Ishikawa (cell line): ENCODE measurements around the gene TET1.

Experiments used
- CEBPB ChIP-seq: IDR thresholded peaks from 2 replicates; pipeline ENCODE4 v1.6.1; 2012
- CREB1 ChIP-seq: IDR thresholded peaks from 2 replicates; pipeline ENCODE4 v1.6.1; 2012; ENCODE audit warnings: low read depth
- EGR1 ChIP-seq: IDR thresholded peaks from 2 replicates; pipeline ENCODE4 v1.6.1; 2012
- EP300 ChIP-seq: IDR thresholded peaks from 2 replicates; pipeline ENCODE4 v1.6.1; 2012; ENCODE audit warnings: borderline replicate concordance
- FOXM1 ChIP-seq: IDR thresholded peaks from 2 replicates; pipeline ENCODE4 v1.6.1; 2012; ENCODE audit warnings: low read depth, borderline replicate concordance
- NFIC ChIP-seq: IDR thresholded peaks from 2 replicates; pipeline ENCODE4 v1.6.1; 2012
- RAD21 ChIP-seq: IDR thresholded peaks from 2 replicates; pipeline ENCODE4 v1.6.1; 2012; ENCODE audit warnings: low read depth
- TAF1 ChIP-seq: IDR thresholded peaks from 2 replicates; pipeline ENCODE4 v1.6.1; 2012; ENCODE audit warnings: low read depth, mild to moderate bottlenecking
- TCF12 ChIP-seq: IDR thresholded peaks from 2 replicates; pipeline ENCODE4 v1.6.1; 2012; ENCODE audit warnings: low read depth
- TEAD4 ChIP-seq: IDR thresholded peaks from 2 replicates; pipeline ENCODE4 v1.6.1; 2012
- YY1 ChIP-seq: IDR thresholded peaks from 2 replicates; pipeline ENCODE4 v1.6.1; 2012; ENCODE audit warnings: low read depth
- ZBTB7A ChIP-seq: IDR thresholded peaks from 2 replicates; pipeline ENCODE4 v1.6.1; 2012; ENCODE audit warnings: low read depth
- TF ChIP-seq, protein P1 (sequence below): IDR thresholded peaks from 2 replicates; pipeline ENCODE4 v1.6.1; 2012
- TF ChIP-seq, protein P2 (sequence below): IDR thresholded peaks from 2 replicates; pipeline ENCODE4 v1.6.1; 2012; ENCODE audit warnings: low read depth, mild to moderate bottlenecking
- TF ChIP-seq, protein P3 (sequence below): IDR thresholded peaks from 2 replicates; pipeline ENCODE4 v1.6.1; 2012

TET1 gene

DNA sequence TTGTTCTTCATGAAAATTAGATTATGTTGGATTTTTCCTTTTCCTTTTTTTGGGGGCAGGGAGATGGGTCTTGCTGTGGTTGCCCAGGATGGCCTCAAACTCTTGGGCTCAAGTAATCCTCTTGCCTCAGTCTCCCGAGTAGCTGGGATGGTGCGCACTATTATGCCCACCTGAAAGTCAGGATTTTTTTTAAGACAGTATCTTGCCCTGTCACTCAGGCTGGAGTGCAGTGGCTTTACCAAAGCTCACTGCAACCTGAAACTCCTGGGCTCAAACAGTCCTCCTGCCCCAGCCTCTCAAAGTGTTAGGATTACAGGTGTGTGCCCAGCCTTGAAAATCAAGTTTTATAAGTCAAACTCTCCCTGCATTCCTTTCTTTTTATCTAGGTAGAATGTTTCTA is 1.7 kb upstream of the TET1 start:
- no peak for TF ChIP-seq CEBPB
- TF ChIP-seq FOXM1 = no peak

DNA sequence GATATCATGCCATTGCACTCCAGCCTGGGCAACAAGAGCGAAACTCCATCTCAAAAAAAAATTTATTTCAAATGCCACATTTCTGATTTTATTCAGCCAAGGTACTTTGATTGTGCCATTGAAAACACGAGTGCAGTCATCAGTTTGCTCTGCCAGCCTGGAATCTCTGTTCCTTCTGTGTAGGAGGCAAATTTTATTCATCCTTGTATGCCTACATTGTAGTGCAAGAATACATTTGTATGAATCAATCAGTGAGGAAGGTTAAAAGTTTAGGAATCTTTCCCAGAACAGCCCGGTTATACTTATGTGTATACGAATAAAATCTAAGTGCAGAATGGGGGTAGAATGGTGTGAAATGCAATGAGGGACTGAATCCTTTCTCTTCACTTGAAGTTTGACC is 886 bp upstream of the TET1 start:
- TF ChIP-seq, protein P1, sequence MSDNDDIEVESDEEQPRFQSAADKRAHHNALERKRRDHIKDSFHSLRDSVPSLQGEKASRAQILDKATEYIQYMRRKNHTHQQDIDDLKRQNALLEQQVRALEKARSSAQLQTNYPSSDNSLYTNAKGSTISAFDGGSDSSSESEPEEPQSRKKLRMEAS = no peak
- no peak for TF ChIP-seq CEBPB
- TF ChIP-seq, protein P2, sequence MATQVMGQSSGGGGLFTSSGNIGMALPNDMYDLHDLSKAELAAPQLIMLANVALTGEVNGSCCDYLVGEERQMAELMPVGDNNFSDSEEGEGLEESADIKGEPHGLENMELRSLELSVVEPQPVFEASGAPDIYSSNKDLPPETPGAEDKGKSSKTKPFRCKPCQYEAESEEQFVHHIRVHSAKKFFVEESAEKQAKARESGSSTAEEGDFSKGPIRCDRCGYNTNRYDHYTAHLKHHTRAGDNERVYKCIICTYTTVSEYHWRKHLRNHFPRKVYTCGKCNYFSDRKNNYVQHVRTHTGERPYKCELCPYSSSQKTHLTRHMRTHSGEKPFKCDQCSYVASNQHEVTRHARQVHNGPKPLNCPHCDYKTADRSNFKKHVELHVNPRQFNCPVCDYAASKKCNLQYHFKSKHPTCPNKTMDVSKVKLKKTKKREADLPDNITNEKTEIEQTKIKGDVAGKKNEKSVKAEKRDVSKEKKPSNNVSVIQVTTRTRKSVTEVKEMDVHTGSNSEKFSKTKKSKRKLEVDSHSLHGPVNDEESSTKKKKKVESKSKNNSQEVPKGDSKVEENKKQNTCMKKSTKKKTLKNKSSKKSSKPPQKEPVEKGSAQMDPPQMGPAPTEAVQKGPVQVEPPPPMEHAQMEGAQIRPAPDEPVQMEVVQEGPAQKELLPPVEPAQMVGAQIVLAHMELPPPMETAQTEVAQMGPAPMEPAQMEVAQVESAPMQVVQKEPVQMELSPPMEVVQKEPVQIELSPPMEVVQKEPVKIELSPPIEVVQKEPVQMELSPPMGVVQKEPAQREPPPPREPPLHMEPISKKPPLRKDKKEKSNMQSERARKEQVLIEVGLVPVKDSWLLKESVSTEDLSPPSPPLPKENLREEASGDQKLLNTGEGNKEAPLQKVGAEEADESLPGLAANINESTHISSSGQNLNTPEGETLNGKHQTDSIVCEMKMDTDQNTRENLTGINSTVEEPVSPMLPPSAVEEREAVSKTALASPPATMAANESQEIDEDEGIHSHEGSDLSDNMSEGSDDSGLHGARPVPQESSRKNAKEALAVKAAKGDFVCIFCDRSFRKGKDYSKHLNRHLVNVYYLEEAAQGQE = no peak
- no peak for TF ChIP-seq TCF12
- TF ChIP-seq EGR1 = no peak
- no peak for TF ChIP-seq EP300
- TF ChIP-seq TEAD4 = no peak
- TF ChIP-seq TAF1 = no peak
- TF ChIP-seq ZBTB7A = no peak
- no peak for TF ChIP-seq FOXM1
- no peak for TF ChIP-seq RAD21
- no peak for TF ChIP-seq NFIC
- TF ChIP-seq, protein P3, sequence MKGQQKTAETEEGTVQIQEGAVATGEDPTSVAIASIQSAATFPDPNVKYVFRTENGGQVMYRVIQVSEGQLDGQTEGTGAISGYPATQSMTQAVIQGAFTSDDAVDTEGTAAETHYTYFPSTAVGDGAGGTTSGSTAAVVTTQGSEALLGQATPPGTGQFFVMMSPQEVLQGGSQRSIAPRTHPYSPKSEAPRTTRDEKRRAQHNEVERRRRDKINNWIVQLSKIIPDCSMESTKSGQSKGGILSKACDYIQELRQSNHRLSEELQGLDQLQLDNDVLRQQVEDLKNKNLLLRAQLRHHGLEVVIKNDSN = no peak
- no peak for TF ChIP-seq YY1
- TF ChIP-seq CREB1 = no peak

DNA sequence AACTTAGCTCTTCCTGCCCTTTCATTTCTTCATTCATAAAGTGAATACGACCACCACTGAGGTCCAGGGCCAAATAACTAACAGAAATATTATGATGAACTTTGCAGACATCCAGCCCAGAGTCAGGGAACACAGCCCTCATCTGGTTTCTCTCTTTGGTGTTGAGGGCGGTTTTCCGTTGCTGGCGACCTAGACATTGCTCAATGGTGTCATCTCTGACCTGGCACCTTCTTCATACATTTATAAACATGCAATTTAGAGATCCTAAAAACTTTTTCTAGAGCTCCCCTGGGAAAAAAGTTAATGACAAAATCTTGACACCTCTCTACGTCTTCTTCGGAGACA is 324 bp upstream of the TET1 start:
- TF ChIP-seq ZBTB7A (no peak), CEBPB (peak; percentile 55)

DNA sequence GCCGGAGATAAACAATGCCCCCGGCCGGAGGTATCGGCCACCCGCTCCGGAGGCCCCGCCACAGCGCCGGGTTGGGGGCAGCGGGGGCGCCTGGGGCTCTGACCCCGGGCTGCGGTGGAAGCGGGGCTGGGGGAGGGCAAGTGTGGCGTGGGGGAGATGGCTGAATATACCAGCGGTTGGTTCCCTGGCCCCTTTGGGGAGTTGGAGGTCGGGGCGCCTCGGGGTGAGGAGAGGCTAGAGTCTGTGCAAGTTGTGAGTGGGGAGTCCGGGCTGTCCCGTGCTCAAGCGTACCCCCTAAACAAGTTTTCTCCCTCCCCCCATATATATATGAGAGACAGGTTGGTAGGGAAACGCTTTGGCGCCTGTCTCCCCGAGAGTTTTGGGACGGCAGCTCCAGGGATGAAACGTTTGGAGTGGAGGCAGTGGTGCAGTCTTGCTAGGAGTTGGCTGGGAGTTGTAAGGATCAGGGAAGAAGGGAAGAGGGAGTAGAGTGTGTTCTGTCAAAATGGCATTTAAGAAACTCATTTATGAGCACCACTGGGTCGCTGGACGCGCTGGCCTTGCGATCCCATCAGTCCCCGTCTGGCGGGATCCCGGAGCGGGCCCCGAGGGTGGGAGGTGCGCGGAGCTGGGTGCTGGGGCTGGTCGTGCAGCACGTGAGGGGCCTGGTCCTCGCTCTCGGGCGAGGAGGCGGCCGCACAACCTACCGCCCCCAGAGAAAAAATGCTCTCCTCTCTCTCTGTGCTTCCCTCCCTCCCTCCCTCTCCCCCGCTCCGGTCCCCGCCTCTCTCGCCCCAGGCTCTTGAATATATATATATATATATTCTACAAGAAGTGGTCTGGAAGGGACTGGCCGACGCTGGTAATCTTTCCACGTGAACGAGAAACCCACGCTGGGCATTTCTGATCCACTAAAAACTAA is 1.1 kb downstream of the TET1 start:
- TF ChIP-seq NFIC = no peak
- no peak for TF ChIP-seq TAF1
- TF ChIP-seq EP300 = no peak
- no peak for TF ChIP-seq CREB1
- TF ChIP-seq YY1 = no peak
- no peak for TF ChIP-seq RAD21
- TF ChIP-seq, protein P1 = no peak
- no peak; the same call in 1 of the 2 replicates for TF ChIP-seq ZBTB7A
- TF ChIP-seq TEAD4 = no peak

DNA sequence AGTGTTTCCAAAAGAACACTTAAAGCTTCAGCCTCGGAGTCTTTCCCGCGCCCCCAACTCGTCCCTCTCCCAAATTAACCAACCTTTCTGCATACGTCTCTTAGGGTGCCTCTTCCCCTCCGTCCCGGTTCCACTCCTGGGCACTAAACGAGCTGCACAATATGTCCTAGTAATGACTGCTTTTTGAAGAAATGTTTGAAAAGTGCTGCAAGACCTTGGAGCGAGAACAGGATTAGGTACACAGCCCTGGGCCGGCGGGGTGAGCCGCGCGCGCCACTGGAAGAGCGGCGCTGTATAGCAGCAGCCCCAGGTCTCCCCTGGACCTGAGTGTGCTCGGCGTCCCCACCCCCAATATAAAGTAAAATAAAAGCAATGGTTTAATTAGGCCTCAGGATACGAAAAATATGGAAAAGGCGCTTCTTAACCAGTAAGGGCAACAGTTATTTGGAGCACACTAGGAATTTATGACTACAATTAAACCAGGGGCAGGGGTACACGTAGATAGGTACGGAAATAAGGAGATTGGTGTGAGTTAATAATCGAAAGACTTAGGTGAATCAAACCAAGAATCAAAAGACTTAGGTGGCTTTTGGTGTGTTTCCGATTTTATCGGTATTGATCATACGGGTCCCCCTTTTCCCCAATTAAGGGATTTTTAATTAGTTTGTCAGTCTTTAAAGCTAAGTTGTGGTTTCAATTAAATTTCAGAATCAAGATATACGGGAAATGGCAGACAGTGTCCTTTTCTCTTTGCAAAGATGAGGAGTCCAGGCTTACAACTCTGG is 1.9 kb downstream of the TET1 start:
- no peak for TF ChIP-seq YY1
- no peak for TF ChIP-seq EGR1
- TF ChIP-seq CREB1 = no peak
- no peak for TF ChIP-seq ZBTB7A
- no peak for TF ChIP-seq EP300
- TF ChIP-seq RAD21 = no peak
- TF ChIP-seq, protein P2 = no peak
- TF ChIP-seq TCF12 = no peak
- no peak for TF ChIP-seq NFIC
- no peak for TF ChIP-seq FOXM1
- no peak for TF ChIP-seq TEAD4
- TF ChIP-seq, protein P1 = no peak
- no peak for TF ChIP-seq TAF1
